HG03442 (cell line): ENCODE results near the gene PMEPA1.
A peak's percentile ranks its signal among the peaks of the same experiment; 100 is the strongest.

Source experiments
- ATAC-seq: cut with Tn5 transposase; IDR thresholded peaks from one replicate; pipeline ENCODE4 v1.9.1; 2021; ENCODE audit warnings: mild to moderate bottlenecking, moderate library complexity; ENCODE audit not compliant: unreplicated experiment

PMEPA1 gene

GRCh38 chr20:57625978-57626377 is 83.8 kb downstream of the PMEPA1 start:
- no peak for ATAC-seq

GRCh38 chr20:57625181-57625958 is 84.4 kb downstream of the PMEPA1 start:
- no peak for ATAC-seq

GRCh38 chr20:57624124-57624523 is 85.7 kb downstream of the PMEPA1 start:
- no peak for ATAC-seq

DNA sequence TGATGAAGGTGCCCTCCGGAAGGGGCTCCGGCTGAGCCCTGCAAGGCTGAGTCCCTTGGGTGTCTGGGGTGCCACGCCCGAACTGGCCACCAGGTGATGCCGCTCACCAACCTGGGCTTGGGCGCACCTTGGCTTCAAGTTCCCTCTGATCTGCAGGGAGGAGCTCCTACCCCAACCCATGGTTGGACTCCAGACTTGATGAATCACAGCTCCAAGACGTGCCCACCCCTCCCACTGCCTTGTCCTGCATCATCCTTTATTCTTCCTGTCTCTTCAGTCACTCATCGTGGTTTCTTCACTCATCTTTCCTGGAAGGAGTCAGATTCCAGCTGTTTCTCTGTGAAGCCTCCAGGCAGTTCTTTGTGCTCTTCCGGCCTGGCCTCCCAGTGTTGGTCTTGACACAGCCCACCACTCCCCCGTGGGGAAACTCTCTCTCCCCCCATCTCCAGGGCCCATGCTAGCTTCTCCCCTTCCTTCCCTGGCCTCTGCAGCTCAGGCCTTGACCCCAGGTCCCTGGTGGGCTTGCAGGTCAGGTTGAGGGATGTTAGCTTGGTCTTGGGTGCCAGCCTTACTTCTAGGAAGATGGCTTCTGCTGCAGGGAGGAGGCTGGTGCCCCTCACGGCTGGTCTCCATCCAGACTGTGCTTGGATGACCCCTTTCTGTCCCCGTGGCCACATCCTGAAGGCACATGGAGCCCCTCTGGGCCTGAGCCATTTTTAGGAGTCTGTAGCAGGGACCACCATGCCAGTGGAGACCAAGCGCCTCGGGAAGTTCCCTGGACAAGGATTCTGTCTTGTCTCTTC is 87.0 kb downstream of the PMEPA1 start:
- no peak for ATAC-seq

DNA sequence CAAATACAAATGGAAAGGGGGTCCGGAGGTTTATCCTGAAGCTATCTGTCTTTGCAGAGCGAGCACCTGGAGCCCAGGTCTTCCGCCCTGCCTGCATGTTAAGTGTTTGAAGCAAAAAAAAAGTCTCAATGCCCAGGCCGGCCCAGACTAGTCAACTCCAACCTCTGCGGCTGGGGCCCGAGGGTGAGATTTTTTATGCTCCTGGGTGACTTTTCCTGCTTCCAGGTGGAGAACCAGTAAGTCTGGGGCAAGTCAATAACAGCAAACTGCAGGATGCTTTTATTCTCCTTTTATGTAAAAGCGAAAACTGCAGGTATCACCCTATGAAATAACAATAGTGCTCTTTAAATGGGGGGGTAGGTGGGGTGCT is 87.6 kb downstream of the PMEPA1 start:
- ATAC-seq = no peak

GRCh38 chr20:57621421-57622200 is 88.2 kb downstream of the PMEPA1 start:
- ATAC-seq = no peak

DNA sequence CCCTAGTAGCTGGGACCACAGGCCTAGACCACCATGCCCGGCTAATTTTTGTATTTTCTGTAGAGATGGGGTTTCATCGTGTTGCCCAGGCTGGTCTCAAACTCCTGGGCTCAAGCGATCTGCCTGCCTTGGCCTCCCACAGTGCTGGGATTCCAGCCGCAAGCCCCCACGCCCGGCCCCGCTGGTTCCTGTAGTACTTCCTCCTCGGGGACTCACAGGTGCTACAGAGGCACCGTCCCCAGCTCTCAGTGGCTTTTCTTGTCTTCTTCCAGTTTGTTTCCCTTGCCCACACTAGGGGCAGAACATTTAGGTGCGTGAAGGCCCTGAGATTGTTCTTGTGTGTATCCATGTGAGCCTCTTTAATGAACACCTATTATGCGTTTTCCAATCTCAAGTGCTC is 88.8 kb downstream of the PMEPA1 start:
- no peak for ATAC-seq

GRCh38 chr20:57620274-57620990 is 89.4 kb downstream of the PMEPA1 start, which contains the start of gene ZBP1:
ZBP1 (minus strand) TSS chr20:57620426; CDS start chr20:57620295, 131 bp downstream.
- peak; percentile 46 for ATAC-seq

GRCh38 chr20:57619051-57619831 is 90.6 kb downstream of the PMEPA1 start:
- peak; percentile 66 for ATAC-seq

DNA sequence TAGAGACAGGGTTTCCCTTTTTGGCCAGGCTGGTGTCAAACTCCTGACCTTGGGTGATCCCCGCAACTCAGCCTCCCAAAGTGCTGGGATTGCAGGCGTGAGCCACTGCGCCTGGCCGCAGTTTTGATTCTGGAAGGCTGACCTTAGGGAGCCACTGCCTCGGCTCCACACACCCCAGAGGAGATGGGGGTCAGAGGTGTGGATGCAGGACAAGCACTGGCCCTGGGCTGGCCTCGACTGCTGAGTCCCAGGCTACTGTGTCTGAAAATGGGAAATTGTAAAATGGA is 91.1 kb downstream of the PMEPA1 start:
- ATAC-seq = no peak

DNA sequence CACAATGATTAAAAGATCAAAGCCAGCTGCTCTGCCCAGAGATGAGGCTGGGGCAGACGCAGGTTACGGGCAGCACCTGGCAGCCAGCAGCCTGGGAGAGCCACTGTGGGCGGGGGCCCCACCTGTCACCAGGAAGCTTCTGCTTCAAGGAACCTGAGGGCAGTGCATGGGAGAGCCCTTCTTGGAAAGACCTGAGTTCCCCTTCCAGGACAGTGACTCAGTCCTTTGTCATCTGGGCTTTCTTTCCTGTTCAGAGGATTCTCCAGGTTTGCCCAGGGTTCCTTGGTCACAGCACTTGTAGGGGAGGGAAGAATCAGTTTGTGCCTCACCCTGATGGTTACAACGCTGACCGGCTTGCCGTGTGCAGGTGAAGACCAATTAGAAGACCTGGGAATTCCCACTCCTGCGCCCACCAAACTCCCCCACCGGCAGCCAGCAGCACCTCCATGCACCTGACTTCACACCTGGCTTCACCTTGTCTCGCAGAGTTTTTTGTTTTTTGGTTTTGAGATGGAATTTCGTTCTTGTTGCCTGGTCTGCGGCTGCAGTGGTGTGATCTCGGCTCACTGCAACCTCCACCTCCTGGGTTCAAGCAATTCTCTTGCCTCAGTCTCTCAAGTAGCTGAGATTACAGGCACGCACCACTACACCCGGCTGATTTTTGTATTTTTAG is 91.6 kb downstream of the PMEPA1 start:
- no peak for ATAC-seq

GRCh38 chr20:57617079-57617795 is 92.6 kb downstream of the PMEPA1 start:
- no peak for ATAC-seq

GRCh38 chr20:57616143-57616951 is 93.5 kb downstream of the PMEPA1 start:
- ATAC-seq = no peak

- ATAC-seq = no peak
Observed at GRCh38 chr20:57615445-57615811, 94.4 kb downstream of the PMEPA1 start.

DNA sequence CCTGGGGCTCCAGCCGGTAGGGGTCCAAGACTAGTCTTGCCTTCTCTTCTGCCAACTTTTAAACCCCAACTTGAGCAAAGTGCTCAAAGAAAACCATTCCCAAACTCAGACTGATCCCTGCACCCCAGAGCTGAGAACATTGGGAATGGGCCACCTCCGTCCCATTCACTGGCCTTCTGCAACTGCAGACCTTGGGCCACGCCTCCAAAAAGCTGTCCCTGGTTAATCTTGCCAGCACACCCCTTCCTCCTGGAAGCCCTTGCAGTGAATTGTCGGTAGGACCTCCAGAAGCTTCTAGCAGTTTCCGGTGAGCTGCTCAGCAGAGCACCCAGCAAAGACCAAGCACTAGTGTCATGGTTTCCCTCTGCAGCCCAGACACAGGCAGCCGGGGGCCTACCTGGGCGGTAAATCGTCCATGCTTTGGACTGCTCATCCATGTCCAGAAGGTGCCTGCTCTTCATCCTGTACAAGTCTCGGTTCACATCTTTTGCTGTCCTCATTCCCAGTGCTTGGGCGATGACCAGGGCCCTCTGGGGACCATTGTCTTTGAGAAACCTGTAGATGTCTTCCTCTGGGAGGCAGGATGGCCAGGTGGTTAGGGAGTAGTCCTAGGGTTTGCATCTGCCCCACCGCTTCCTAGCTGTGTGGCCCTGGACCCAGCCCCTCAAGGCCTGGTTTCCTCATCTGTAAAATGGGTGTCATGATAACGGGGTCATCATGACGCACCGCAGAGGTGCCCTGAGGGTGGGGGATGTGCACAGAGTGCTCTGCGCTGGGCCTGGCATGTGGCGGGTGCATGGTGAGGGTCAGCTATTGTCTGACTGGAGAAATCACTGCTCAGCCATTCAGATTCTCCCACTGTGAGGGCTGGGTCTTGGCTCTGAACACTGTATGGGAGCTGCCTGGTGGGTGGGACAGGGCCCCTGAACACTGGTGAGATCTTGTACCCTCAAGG is 95.0 kb downstream of the PMEPA1 start:
- no peak for ATAC-seq

- ATAC-seq = no peak
Observed at GRCh38 chr20:57613481-57613921, 96.3 kb downstream of the PMEPA1 start.

- ATAC-seq = no peak
Observed at GRCh38 chr20:57612916-57613315, 96.9 kb downstream of the PMEPA1 start.
